HepG2 (cell line): ENCODE data around the gene KLF9. TPM values are rescaled to one million over a fixed set of nuclear protein-coding genes. Genes with fewer than 3 reads are reported as not detected.

Experiments used
- ATAC-seq: fragments of 200-7000 bp; cut with Tn5 transposase; 3 replicates; pipeline ENCODE4 v1.9.1; 2020; ENCODE audit warnings: mild to moderate bottlenecking, moderate library complexity
- BruUV-seq: library from RNA; stranded (reverse); fragments of 400-500 nt; replicated peaks from 2 replicates; lab custom pipeline; 2021; lab: Mats Ljungman, UMichigan
- CTCF ChIA-PET: fragments of 300-600 bp; formaldehyde crosslinking; extraction: SDS; loops from one replicate; lab custom pipeline; 2021; ENCODE audit warnings: low total read pairs, inconsistent platforms, low intra/inter-chr PET ratio; lab: Yijun Ruan, JAX
- POLR2A ChIA-PET: fragments of 350-600 bp; sonication (Branson Sonifier 250); formaldehyde crosslinking; loops from one replicate; lab custom pipeline; 2020; ENCODE audit warnings: antibody characterized with exemption, inconsistent platforms; lab: Yijun Ruan, JAX
- DNase-seq: peaks from one replicate; pipeline ENCODE4 v3.0.0-alpha.2; 2015; ENCODE audit warnings: low spot score
- FAIRE-seq: peaks from 3 replicates; lab custom pipeline; 2011; peaks lifted over from hg19 to GRCh38; lab: Jason Lieb, UNC
- H2AFZ ChIP-seq: one replicate; pipeline ENCODE4 v1.6.1; 2011; ENCODE audit warnings: low read length, inconsistent platforms
- H3K27ac ChIP-seq: fragments of 300-600 bp; 3 replicates; pipeline ENCODE4 v1.8.0; 2011; ENCODE audit warnings: mixed run types, mild to moderate bottlenecking, mixed read lengths, low read length, inconsistent platforms; ENCODE audit not compliant: insufficient read depth; ENCODE audit errors: extremely low read length
- H3K27me3 ChIP-seq, 2 experiments: fragments of 200-600 bp in 1 of 2; 2 replicates in 1 of 2; 3 replicates in 1 of 2; pipeline versions ENCODE4 v1.6.0 to v1.8.0; 2011; ENCODE audit warnings: low read length in 2 of 2, mild to moderate bottlenecking in 2 of 2, moderate library complexity in 2 of 2, inconsistent platforms in 1 of 2; ENCODE audit not compliant: insufficient read depth in 2 of 2, control insufficient read depth in 1 of 2
- H3K36me3 ChIP-seq, 2 experiments: fragments of 200-600 bp in 1 of 2; replicated peaks in 1 of 2; 2 replicates in 1 of 2; 3 replicates in 1 of 2; pipeline versions ENCODE4 v1.5.1 to v1.8.0; 2011; ENCODE audit warnings: low read length in 2 of 2, inconsistent platforms in 1 of 2; ENCODE audit not compliant: insufficient read depth in 2 of 2, control insufficient read depth in 1 of 2
- H3K4me1 ChIP-seq: 2 replicates; pipeline ENCODE4 v1.5.1; 2012; ENCODE audit warnings: low read length, inconsistent platforms; ENCODE audit not compliant: insufficient read depth
- H3K4me2 ChIP-seq: 2 replicates; pipeline ENCODE4 v1.6.0; 2011; ENCODE audit warnings: low read depth, low read length, inconsistent platforms
- H3K4me3 ChIP-seq, 3 experiments: fragments of 200-600 bp in 1 of 3; sonication (generic), shearing (Covaris generic) in 1 of 3; replicated peaks in 1 of 3; 2 replicates each; pipeline ENCODE4 v1.5.1; 2011 to 2016; ENCODE audit warnings: low read length in 3 of 3, inconsistent platforms in 2 of 3, low read depth in 2 of 3, mild to moderate bottlenecking in 2 of 3, control low read depth in 1 of 3, mixed read lengths in 1 of 3; ENCODE audit not compliant: insufficient read depth in 1 of 3
- H3K79me2 ChIP-seq: one replicate; pipeline ENCODE4 v1.6.1; 2011; ENCODE audit warnings: low read length, inconsistent platforms; ENCODE audit not compliant: insufficient read depth
- H3K9ac ChIP-seq: 2 replicates; pipeline ENCODE4 v1.6.0; 2011; ENCODE audit warnings: mild to moderate bottlenecking, low read depth, low read length, inconsistent platforms; ENCODE audit not compliant: insufficient read depth
- H3K9me3 ChIP-seq: 2 replicates; pipeline ENCODE4 v1.5.1; 2012; ENCODE audit warnings: mild to moderate bottlenecking, low read length
- H4K20me1 ChIP-seq: 2 replicates; pipeline ENCODE4 v1.6.0; 2011; ENCODE audit warnings: inconsistent platforms, mild to moderate bottlenecking, low read length, moderate library complexity; ENCODE audit not compliant: insufficient read depth
- ARID2 ChIP-seq: sonication (generic); formaldehyde crosslinking; IDR thresholded peaks from 2 replicates; pipeline ENCODE4 v1.8.1; 2022; ENCODE audit warnings: mild to moderate bottlenecking, missing genetic modification reagents, borderline replicate concordance
- ARNTL ChIP-seq: sonication (generic); formaldehyde crosslinking; IDR thresholded peaks from 2 replicates; pipeline ENCODE4 v1.4.0; 2020; ENCODE audit warnings: mild to moderate bottlenecking, missing genetic modification reagents
- CTCF ChIP-seq: sonication (generic); formaldehyde crosslinking; IDR thresholded peaks from 2 replicates; pipeline ENCODE4 v1.5.0; 2020; ENCODE audit warnings: mild to moderate bottlenecking, missing genetic modification reagents, moderate library complexity
- HMGXB4 ChIP-seq, 2 experiments: sonication (generic) in 1 of 2; formaldehyde crosslinking in 1 of 2; IDR thresholded peaks; 2 replicates each; pipeline versions ENCODE4 v1.4.0 to v1.6.1; 2018 to 2020; ENCODE audit warnings: missing genetic modification reagents in 2 of 2, borderline replicate concordance in 1 of 2, low read depth in 1 of 2, mild to moderate bottlenecking in 1 of 2, missing biosample characterization in 1 of 2
- HNRNPH1 ChIP-seq: fragments of 200-400 bp; formaldehyde crosslinking; optimal IDR thresholded peaks from 2 replicates; pipeline ENCODE3; 2017; ENCODE audit warnings: mild to moderate bottlenecking, low read depth, low read length
- POLR2AphosphoS2 ChIP-seq: IDR thresholded peaks from 2 replicates; pipeline ENCODE4 v1.6.1; 2011; ENCODE audit warnings: low read depth, low read length, improper control_type of control experiment
- RFX5 ChIP-seq: IDR thresholded peaks from 2 replicates; pipeline ENCODE4 v1.6.1; 2011; ENCODE audit warnings: low read depth, low read length, improper control_type of control experiment
- SALL2 ChIP-seq: sonication (generic); formaldehyde crosslinking; IDR thresholded peaks from 2 replicates; pipeline ENCODE4 v1.8.1; 2023; ENCODE audit warnings: mild to moderate bottlenecking, missing genetic modification reagents, inconsistent platforms
- SMC3 ChIP-seq: IDR thresholded peaks from 2 replicates; pipeline ENCODE4 v1.6.1; 2011; ENCODE audit warnings: low read length, improper control_type of control experiment
- SOX5 ChIP-seq: IDR thresholded peaks from 2 replicates; pipeline ENCODE4 v1.6.1; 2016; ENCODE audit warnings: borderline replicate concordance
- STAG1 ChIP-seq: sonication (generic); formaldehyde crosslinking; IDR thresholded peaks from 2 replicates; pipeline ENCODE4 v1.4.0; 2020; ENCODE audit warnings: missing genetic modification reagents
- ZNF343 ChIP-seq: sonication (generic); formaldehyde crosslinking; IDR thresholded peaks from 2 replicates; pipeline ENCODE4 v1.4.0; 2020; ENCODE audit warnings: mild to moderate bottlenecking, missing genetic modification reagents
- ZNF598 ChIP-seq: sonication (generic); formaldehyde crosslinking; IDR thresholded peaks from 2 replicates; pipeline ENCODE4 v1.5.1; 2020; ENCODE audit warnings: mild to moderate bottlenecking, missing genetic modification reagents, borderline replicate concordance
- ZNF605 ChIP-seq: sonication (generic); formaldehyde crosslinking; IDR thresholded peaks from 2 replicates; pipeline ENCODE4 v1.8.0; 2022; ENCODE audit warnings: mild to moderate bottlenecking, missing genetic modification reagents
- ZNF619 ChIP-seq: sonication (generic); formaldehyde crosslinking; IDR thresholded peaks from 2 replicates; pipeline ENCODE4 v1.4.0; 2020; ENCODE audit warnings: mild to moderate bottlenecking, missing genetic modification reagents
- ZNF720 ChIP-seq: sonication (generic); formaldehyde crosslinking; IDR thresholded peaks from 2 replicates; pipeline ENCODE4 v1.4.0; 2020; ENCODE audit warnings: missing genetic modification reagents
- ZNF788 ChIP-seq: sonication (generic); formaldehyde crosslinking; IDR thresholded peaks from 2 replicates; pipeline ENCODE4 v1.5.0; 2020; ENCODE audit warnings: mild to moderate bottlenecking, missing genetic modification reagents, borderline replicate concordance
- ZXDC ChIP-seq: sonication (generic); formaldehyde crosslinking; IDR thresholded peaks from 2 replicates; pipeline ENCODE4 v1.5.0; 2020; ENCODE audit warnings: mild to moderate bottlenecking, missing genetic modification reagents
- in situ Hi-C: cut with HindIII; loops from 2 replicates; pipeline ENCODE4 v1.10.0; 2017; ENCODE audit warnings: low pct_unique_long_range_greater_than_20kb; ENCODE audit not compliant: extremely low pct_ligation_motif_present
- intact Hi-C: fragments of 100-400 bp; cut with micrococcal nuclease; formaldehyde crosslinking; loops from one replicate; pipeline ENCODE4 v1.10.0; 2022; ENCODE audit not compliant: unreplicated experiment
- polyA plus RNA-seq, 8 experiments: library from polyadenylated mRNA; depleted of rRNA in 3 of 8; stranded (reverse) in 7 of 8; unstranded in 1 of 8; fragments of >200 nt; fragmentation: Illumina TruSeq in 4 of 8; extraction: Trizol in 4 of 8; gene quantifications; 2 replicates each; pipeline versions ENCODE4 v1.2.1 to v1.2.3, GENCODE V29; 2011 to 2016; ENCODE audit warnings: low read depth in 4 of 8, missing spikeins in 1 of 8, mixed read lengths in 1 of 8; ENCODE audit not compliant: insufficient read depth in 1 of 8
- total RNA-seq, 5 experiments: library from RNA; depleted of rRNA; stranded (reverse); fragments of >200 nt; fragmentation: Illumina TruSeq; extraction: Trizol; gene quantifications; 2 replicates each; pipeline ENCODE4 v1.2.3, GENCODE V29; 2016; ENCODE audit warnings: low read depth in 1 of 5

The KLF9 gene
- total and polyA plus RNA-seq, 2 of the 13 experiments (the other 11 are each of a cell fraction or from before 2014, with no cell fraction given) = 5.7 to 7.2 TPM

GRCh38 chr9:70352802-70353201 lies 61.7 kb downstream of the KLF9 start:
- intact Hi-C loops = loop anchor here (5.0 kb wide), 1 partner anchor 59 kb away; the partner anchor contains the start of gene KLF9

More at GRCh38 chr9:70352802-70353201, 61.7 kb downstream of the KLF9 start:
- DNase-seq (no peak), FAIRE-seq (no peak), ATAC-seq (no peak)
- no peaks in the 10 kb centered on the region for H3K27me3 ChIP-seq
- H3K79me2 ChIP-seq = no peaks in the 10 kb centered on the region
- ChIA-PET POLR2A (no interaction called here), CTCF (no interaction called here)
- H3K9ac ChIP-seq = no peak overlapping the region
- no peaks in the 10 kb centered on the region for H3K4me1 ChIP-seq
- no peak overlapping the region for H3K27ac ChIP-seq
- H4K20me1 ChIP-seq = no peaks in the 10 kb centered on the region
- in situ Hi-C loops = loop anchor here (5.0 kb wide), 1 partner anchor 134 kb away; no protein-coding TSS in a partner anchor
- peaks cover 0 to 26% of the 10 kb centered on the region in 2 experiments; a peak in 3 of 5 replicates for H3K36me3 ChIP-seq
- H3K4me2 ChIP-seq = no peak overlapping the region
- no TSS peak for BruUV-seq
- TF ChIP-seq ARNTL (CRISPR knock-in tag) (no peak), ZNF343 (no peak), CTCF (CRISPR knock-in tag) (0 out of 2 replicates have a peak, but pooled peaks have one; percentile 27), STAG1 (CRISPR knock-in tag) (peak; percentile 58), ARID2 (no peak), ZNF598 (CRISPR knock-in tag) (no peak), SOX5 (no peak), SMC3 (peak; percentile 24; the same call in 1 of the 2 replicates), HMGXB4 (CRISPR knock-in tag; IDR thresholded peaks at IDR 0.05; ENCODE audit: borderline replicate concordance in 1 of 2, low read depth in 1 of 2) (no peak), ZNF605 (CRISPR knock-in tag) (no peak), POLR2AphosphoS2 (no peak), ZNF619 (no peak), ZNF788 (CRISPR knock-in tag) (no peak), RFX5 (no peak), SALL2 (CRISPR knock-in tag) (no peak), HNRNPH1 (no peak), ZXDC (CRISPR knock-in tag) (no peak), ZNF720 (no peak)
- TF ChIP-seq, all 625 proteins: peak for 3
- no peaks in the 10 kb centered on the region for H3K9me3 ChIP-seq
- no peak overlapping the region for H3K4me3 ChIP-seq
- no peak overlapping the region for H2AFZ ChIP-seq
